Nephron progenitor cell (in vitro differentiated cells): Measurements from ENCODE around the gene HOXC4.

Experiments
- DNase-seq: peaks from one replicate; pipeline ENCODE4 v3.0.0; 2021
- H3K27ac Mint-ChIP-seq: 2 replicates; pipeline ENCODE4 v1.8.0; 2021; ENCODE audit warnings: mild to moderate bottlenecking, moderate library complexity, mixed read lengths
- H3K27me3 Mint-ChIP-seq: 2 replicates; pipeline ENCODE4 v1.8.0; 2021; ENCODE audit warnings: mild to moderate bottlenecking, low read depth, mixed read lengths; ENCODE audit not compliant: poor library complexity
- H3K36me3 Mint-ChIP-seq: 2 replicates; pipeline ENCODE4 v1.8.0; 2021; ENCODE audit warnings: low read depth, mixed read lengths
- H3K4me1 Mint-ChIP-seq: 2 replicates; pipeline ENCODE4 v1.8.0; 2021; ENCODE audit warnings: mixed read lengths
- H3K4me3 Mint-ChIP-seq: 2 replicates; pipeline ENCODE4 v1.8.0; 2021; ENCODE audit warnings: mild to moderate bottlenecking, moderate library complexity, mixed read lengths
- H3K9me3 Mint-ChIP-seq: 2 replicates; pipeline ENCODE4 v1.8.0; 2021; ENCODE audit warnings: mild to moderate bottlenecking, moderate library complexity, mixed read lengths
- TF ChIP-seq, protein P1 (sequence below): fragments of 200-600 bp; sonication (generic); IDR thresholded peaks from 2 replicates; pipeline ENCODE4 v1.5.0; 2021; ENCODE audit warnings: antibody characterized with exemption

HOXC4 gene

GRCh38 chr12:54006559-54007220 is 46.9 kb upstream of the HOXC4 start:
- Mint-ChIP-seq H3K4me1 (peaks cover 80% of the 10 kb centered on the region), H3K4me3 (peak overlapping the region; percentile 98), H3K9me3 (no peaks in the 10 kb centered on the region), H3K27ac (peak overlapping the region; percentile 97), H3K27me3 (no peaks in the 10 kb centered on the region), H3K36me3 (peaks cover 41% of the 10 kb centered on the region)
- TF ChIP-seq, protein P1, sequence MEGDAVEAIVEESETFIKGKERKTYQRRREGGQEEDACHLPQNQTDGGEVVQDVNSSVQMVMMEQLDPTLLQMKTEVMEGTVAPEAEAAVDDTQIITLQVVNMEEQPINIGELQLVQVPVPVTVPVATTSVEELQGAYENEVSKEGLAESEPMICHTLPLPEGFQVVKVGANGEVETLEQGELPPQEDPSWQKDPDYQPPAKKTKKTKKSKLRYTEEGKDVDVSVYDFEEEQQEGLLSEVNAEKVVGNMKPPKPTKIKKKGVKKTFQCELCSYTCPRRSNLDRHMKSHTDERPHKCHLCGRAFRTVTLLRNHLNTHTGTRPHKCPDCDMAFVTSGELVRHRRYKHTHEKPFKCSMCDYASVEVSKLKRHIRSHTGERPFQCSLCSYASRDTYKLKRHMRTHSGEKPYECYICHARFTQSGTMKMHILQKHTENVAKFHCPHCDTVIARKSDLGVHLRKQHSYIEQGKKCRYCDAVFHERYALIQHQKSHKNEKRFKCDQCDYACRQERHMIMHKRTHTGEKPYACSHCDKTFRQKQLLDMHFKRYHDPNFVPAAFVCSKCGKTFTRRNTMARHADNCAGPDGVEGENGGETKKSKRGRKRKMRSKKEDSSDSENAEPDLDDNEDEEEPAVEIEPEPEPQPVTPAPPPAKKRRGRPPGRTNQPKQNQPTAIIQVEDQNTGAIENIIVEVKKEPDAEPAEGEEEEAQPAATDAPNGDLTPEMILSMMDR: no peak
- peak; percentile 26 for DNase-seq

- H3K27ac Mint-ChIP-seq: peak overlapping the region; percentile 97
- no peaks in the 10 kb centered on the region for H3K9me3 Mint-ChIP-seq
- peaks cover 80% of the 10 kb centered on the region for H3K4me1 Mint-ChIP-seq
- no peak for DNase-seq
- no peaks in the 10 kb centered on the region for H3K27me3 Mint-ChIP-seq
- H3K36me3 Mint-ChIP-seq: peaks cover 37% of the 10 kb centered on the region
- H3K4me3 Mint-ChIP-seq: peak overlapping the region; percentile 98
- TF ChIP-seq, protein P1: no peak
Observed at GRCh38 chr12:54007538-54008259, 45.9 kb upstream of the HOXC4 start.

- H3K27ac Mint-ChIP-seq: peak overlapping the region; percentile 97
- peaks cover 80% of the 10 kb centered on the region for H3K4me1 Mint-ChIP-seq
- peaks cover 37% of the 10 kb centered on the region for H3K36me3 Mint-ChIP-seq
- DNase-seq: no peak
- peaks cover under 1% of the 10 kb centered on the region for H3K27me3 Mint-ChIP-seq
- peak overlapping the region; percentile 98 for H3K4me3 Mint-ChIP-seq
- TF ChIP-seq, protein P1: no peak
- no peaks in the 10 kb centered on the region for H3K9me3 Mint-ChIP-seq
Observed at GRCh38 chr12:54008260-54008552, 45.4 kb upstream of the HOXC4 start.

DNA sequence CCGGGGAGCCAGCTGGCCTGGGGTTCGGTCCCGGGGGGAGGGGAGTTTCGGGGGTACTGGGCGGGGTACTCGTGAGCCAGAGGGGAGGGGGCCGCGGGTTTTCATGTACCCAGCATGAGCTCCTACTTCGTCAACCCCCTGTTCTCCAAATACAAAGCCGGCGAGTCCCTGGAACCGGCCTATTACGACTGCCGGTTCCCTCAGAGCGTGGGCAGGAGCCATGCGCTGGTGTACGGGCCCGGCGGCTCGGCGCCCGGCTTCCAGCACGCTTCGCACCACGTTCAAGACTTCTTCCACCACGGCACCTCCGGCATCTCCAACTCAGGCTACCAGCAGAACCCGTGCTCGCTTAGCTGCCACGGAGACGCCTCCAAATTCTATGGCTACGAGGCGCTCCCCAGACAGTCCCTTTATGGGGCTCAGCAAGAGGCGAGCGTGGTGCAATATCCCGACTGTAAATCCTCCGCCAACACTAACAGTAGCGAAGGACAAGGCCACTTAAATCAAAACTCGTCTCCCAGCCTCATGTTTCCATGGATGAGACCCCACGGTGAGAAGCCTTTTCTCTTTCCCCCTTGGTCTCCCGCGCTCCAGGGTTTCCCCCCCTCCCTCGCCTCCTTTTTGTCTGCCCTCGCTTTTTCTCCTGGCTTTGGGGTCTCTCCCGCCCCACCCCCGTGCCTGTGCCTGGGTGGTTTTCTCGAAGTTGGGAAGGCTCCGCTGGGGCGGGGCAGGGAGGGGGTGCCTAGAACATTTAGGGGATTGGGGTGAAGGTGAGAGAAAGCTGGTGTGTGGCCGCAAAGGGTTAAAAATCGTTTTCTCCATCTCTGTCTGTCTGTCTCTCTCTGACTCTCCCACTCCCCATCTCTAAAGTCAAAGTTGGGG is 44.2 kb upstream of the HOXC4 start:
- DNase-seq: peak; percentile 32
- Mint-ChIP-seq H3K9me3 (no peaks in the 10 kb centered on the region), H3K4me3 (peak overlapping the region; percentile 91), H3K27ac (peak overlapping the region; percentile 98), H3K4me1 (peaks cover 80% of the 10 kb centered on the region), H3K27me3 (peaks cover 4% of the 10 kb centered on the region), H3K36me3 (peaks cover 28% of the 10 kb centered on the region)
- TF ChIP-seq, protein P1: no peak

DNA sequence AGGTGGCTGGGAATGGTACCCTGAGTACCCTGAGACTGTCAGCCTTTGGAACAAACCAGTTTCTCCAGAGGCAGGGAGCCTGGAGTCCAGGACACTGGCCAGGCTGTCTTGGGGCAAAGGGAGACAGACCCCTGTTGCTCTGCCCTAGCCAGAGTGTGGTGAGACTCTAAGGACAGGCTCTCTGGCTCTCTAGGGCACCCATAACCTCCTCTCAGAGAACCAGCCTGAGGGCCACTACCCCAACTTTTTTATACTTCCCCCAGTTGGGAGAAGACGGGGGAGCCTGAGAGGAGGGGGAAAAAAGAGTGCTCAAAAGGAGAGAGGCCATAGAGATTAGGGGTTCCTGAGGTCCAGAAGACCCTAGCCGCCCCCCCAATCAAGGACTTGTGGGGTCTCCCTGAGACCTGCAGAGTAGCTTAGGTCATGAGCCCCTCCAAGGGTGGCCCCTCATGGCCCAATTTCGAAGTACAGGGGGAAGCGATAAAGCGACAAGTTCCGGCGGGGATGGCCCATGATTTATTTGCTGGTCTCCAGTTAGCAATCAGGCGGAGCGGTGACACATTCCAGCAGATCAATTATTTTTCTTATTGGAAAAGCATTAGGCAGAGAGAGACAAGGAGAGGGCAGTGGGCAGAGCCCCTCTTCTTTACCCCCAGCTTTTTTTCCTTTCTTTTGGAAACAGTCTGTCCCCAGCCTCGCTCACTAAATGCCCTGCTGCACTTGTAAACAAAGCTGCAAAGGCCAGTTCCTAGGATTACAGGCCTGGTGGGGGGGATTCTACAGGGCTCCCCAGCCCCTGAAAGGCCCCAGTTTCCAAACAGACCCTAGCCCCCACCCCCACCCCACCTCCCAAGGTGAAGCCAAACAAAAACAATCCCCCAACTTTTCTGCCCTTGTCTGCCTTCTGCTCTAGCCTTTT is 43.3 kb upstream of the HOXC4 start:
- DNase-seq: peak; percentile 68
- H3K4me1 Mint-ChIP-seq: peaks cover 80% of the 10 kb centered on the region
- TF ChIP-seq, protein P1: no peak
- H3K4me3 Mint-ChIP-seq: peak overlapping the region; percentile 91
- H3K9me3 Mint-ChIP-seq: no peaks in the 10 kb centered on the region
- H3K36me3 Mint-ChIP-seq: peaks cover 28% of the 10 kb centered on the region
- H3K27ac Mint-ChIP-seq: peak overlapping the region; percentile 98
- H3K27me3 Mint-ChIP-seq: peaks cover 6% of the 10 kb centered on the region
